Uterus (tissue), 4 donors: Measurements from ENCODE around the gene CYBC1. TPM values are rescaled to one million over a fixed set of nuclear protein-coding genes. Genes with fewer than 3 reads are reported as not detected.

Experiments
- DNase-seq, 2 donors: peaks; one replicate each; pipeline ENCODE4 v3.0.0-alpha.2; 2019 to 2020
- H3K27ac ChIP-seq, 2 donors: fragments of 200-600 bp; sonication (generic); 1 replicate in 1 of 2; 2 replicates in 1 of 2; pipeline ENCODE4 v1.5.1; 2016 to 2018
- H3K27me3 ChIP-seq, 2 donors: fragments of 200-600 bp; sonication (generic); one replicate each; pipeline ENCODE4 v1.5.1; 2018 to 2019; ENCODE audit warnings: control low read depth in 1 of 2
- H3K36me3 ChIP-seq, 2 donors: fragments of 200-600 bp; sonication (generic); one replicate each; pipeline ENCODE4 v1.5.1; 2019; ENCODE audit warnings: control low read depth in 1 of 2
- H3K4me1 ChIP-seq, 2 donors: fragments of 200-600 bp; sonication (generic); one replicate each; pipeline ENCODE4 v1.5.1; 2018 to 2019; ENCODE audit warnings: control low read depth in 1 of 2
- H3K4me3 ChIP-seq, 2 donors: fragments of 200-600 bp; sonication (generic); 1 replicate in 1 of 2; 2 replicates in 1 of 2; pipeline ENCODE4 v1.5.1; 2018 to 2019; ENCODE audit warnings: mild to moderate bottlenecking in 1 of 2
- H3K9me3 ChIP-seq, 2 donors: fragments of 200-600 bp; sonication (generic); one replicate each; pipeline ENCODE4 v1.5.1; 2019; ENCODE audit warnings: control low read depth in 1 of 2
- POLR2A ChIP-seq, 2 donors: fragments of 450-650 bp; IDR thresholded peaks; one replicate each; pipeline ENCODE4 v1.6.1; 2016; ENCODE audit warnings: antibody characterized with exemption in 2 of 2, mild to moderate bottlenecking in 1 of 2, moderate library complexity in 1 of 2
- intact Hi-C: fragments of 100-400 bp; cut with DNase I; formaldehyde crosslinking; loops from one replicate; pipeline ENCODE4 v1.15.1; 2023; ENCODE audit warnings: low total_unique reads
- total RNA-seq, 4 donors: library from RNA; depleted of rRNA in 3 of 4; stranded (reverse); fragments of >200 nt in 3 of 4; gene quantifications; one replicate each; pipeline versions ENCODE4 v1.1.0 to v1.2.4, GENCODE V29; 2014 to 2023
- TF ChIP-seq, protein P1 (sequence below), 4 experiments: fragments of 200-600 bp in 2 of 4; fragments of 450-650 bp in 2 of 4; sonication (generic) in 2 of 4; IDR thresholded peaks; one replicate each; pipeline ENCODE4 v1.5.1; 2016 to 2019; ENCODE audit warnings: antibody characterized with exemption in 4 of 4, mild to moderate bottlenecking in 2 of 4, moderate library complexity in 1 of 4
- donor health status: DM: yes; HTN: yes; CAD: no.

The CYBC1 gene
- total RNA-seq, 4 donors from 2014 or later, result 12.0 to 93.7 (median 32.5) TPM

- Histone ChIP-seq H3K27ac (no peak overlapping the region), H3K27me3 (no peaks in the 10 kb centered on the region), H3K4me1 (no peaks in the 10 kb centered on the region), H3K9me3 (no peaks in the 10 kb centered on the region), H3K4me3 (no peak overlapping the region), H3K36me3 (no peaks in the 10 kb centered on the region)
- TF ChIP-seq POLR2A (IDR thresholded peaks at IDR 0.05), result no peak
- intact Hi-C loops, result no loop called here
- DNase-seq, result no peak
Measured at GRCh38 chr17:82435601-82436583, 14.7 kb downstream of the CYBC1 start.

DNA sequence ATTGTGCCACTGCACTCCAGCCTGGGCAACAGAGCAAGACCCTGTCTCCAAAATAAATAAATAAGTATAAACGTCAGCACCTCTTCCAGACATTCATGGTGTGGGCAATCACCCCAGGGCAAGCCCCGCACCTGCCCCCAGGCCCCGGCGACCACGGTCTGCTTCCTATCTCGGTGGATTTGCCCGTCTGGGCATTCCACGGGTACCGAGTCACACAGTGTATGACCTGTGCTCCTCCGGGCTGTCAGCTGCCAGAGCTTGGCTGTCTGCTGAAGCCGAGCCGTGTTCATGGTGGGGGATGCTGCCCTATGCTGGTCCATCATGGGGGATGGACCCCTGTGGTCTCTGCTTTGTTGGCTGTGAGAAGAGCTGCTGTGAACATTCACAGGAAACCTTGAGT is 15.4 kb downstream of the CYBC1 start:
- Histone ChIP-seq H3K9me3 (no peaks in the 10 kb centered on the region), H3K4me3 (no peak overlapping the region), H3K27ac (no peak overlapping the region), H3K4me1 (no peaks in the 10 kb centered on the region), H3K27me3 (no peaks in the 10 kb centered on the region), H3K36me3 (no peaks in the 10 kb centered on the region)
- intact Hi-C loops, result no loop called here
- no peak for DNase-seq
- TF ChIP-seq, protein P1, sequence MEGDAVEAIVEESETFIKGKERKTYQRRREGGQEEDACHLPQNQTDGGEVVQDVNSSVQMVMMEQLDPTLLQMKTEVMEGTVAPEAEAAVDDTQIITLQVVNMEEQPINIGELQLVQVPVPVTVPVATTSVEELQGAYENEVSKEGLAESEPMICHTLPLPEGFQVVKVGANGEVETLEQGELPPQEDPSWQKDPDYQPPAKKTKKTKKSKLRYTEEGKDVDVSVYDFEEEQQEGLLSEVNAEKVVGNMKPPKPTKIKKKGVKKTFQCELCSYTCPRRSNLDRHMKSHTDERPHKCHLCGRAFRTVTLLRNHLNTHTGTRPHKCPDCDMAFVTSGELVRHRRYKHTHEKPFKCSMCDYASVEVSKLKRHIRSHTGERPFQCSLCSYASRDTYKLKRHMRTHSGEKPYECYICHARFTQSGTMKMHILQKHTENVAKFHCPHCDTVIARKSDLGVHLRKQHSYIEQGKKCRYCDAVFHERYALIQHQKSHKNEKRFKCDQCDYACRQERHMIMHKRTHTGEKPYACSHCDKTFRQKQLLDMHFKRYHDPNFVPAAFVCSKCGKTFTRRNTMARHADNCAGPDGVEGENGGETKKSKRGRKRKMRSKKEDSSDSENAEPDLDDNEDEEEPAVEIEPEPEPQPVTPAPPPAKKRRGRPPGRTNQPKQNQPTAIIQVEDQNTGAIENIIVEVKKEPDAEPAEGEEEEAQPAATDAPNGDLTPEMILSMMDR (IDR thresholded peaks at IDR 0.05), result no peak
- TF ChIP-seq POLR2A (IDR thresholded peaks at IDR 0.05), result no peak

GRCh38 chr17:82434216-82434565 is 16.4 kb downstream of the CYBC1 start:
- no peak for DNase-seq
- Histone ChIP-seq H3K27me3 (no peaks in the 10 kb centered on the region), H3K4me1 (no peaks in the 10 kb centered on the region), H3K36me3 (no peaks in the 10 kb centered on the region), H3K27ac (no peak overlapping the region), H3K4me3 (no peak overlapping the region), H3K9me3 (no peaks in the 10 kb centered on the region)
- no peak for TF ChIP-seq POLR2A (IDR thresholded peaks at IDR 0.05)
- TF ChIP-seq, protein P1 (IDR thresholded peaks at IDR 0.05), result no peak
- intact Hi-C loops, result no loop called here

DNA sequence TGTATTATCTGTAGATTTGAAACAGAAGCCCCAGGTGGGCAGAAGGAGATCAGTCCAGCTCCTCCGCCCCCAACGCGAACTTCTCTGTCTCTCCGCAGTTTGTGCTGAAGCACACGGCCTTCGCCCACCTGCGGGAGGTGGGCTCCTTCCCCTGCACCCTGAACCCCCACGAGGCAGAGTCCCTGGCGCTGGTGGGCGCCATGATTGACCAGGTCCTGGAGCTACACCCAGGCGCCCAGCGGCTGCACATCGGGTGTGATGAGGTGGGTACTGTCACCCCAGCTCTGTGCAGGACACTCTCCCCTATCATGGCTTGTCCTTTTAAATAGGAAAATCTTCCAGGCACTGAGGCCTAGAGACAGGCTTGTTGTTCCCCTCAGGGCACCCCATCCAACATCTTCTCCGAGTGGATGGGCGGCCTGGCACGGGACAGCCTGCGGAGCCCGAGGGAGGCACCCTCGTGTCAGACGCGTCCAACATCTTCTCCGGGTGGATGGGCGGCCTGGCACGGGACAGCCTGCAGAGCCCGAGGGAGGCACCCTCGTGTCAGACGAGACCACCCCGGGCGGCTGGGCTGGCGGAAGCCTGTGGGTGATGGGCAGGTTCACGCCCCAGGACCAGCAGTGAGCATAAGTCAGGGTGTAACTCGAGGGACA is 16.9 kb downstream of the CYBC1 start:
- H3K4me1 ChIP-seq, result no peaks in the 10 kb centered on the region
- H3K27ac ChIP-seq, result no peak overlapping the region
- no peak for DNase-seq
- intact Hi-C loops, result no loop called here
- no peak overlapping the region for H3K4me3 ChIP-seq
- no peaks in the 10 kb centered on the region for H3K27me3 ChIP-seq
- no peaks in the 10 kb centered on the region for H3K9me3 ChIP-seq
- no peaks in the 10 kb centered on the region for H3K36me3 ChIP-seq
- no peak for TF ChIP-seq POLR2A (IDR thresholded peaks at IDR 0.05)
- TF ChIP-seq, protein P1 (IDR thresholded peaks at IDR 0.05), result no peak

DNA sequence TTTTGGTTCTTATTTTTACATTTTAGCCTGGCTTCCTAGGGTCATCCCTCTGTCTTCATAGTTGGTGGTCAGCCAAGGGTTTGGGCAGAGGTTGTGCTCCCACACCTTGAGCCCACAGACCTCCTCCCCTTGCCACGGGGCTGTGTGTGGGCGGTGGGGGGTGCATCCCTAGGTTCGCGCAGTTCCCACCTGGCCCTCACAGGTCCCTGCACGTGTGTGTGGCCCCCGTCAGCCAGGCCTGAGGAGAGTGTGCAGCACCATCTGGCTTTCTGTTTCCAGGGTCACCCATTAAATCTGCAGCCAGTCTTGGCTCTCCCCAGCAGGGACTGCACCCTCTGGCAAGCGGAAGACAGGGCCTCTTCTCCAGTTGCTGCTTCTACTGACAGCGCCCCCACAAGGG is 18.5 kb downstream of the CYBC1 start:
- intact Hi-C loops, result no loop called here
- H3K4me3 ChIP-seq, result no peak overlapping the region
- H3K36me3 ChIP-seq, result no peaks in the 10 kb centered on the region
- no peaks in the 10 kb centered on the region for H3K27me3 ChIP-seq
- DNase-seq, result no peak
- H3K4me1 ChIP-seq, result no peaks in the 10 kb centered on the region
- no peak overlapping the region for H3K27ac ChIP-seq
- TF ChIP-seq, protein P1 (IDR thresholded peaks at IDR 0.05), result no peak
- no peak for TF ChIP-seq POLR2A (IDR thresholded peaks at IDR 0.05)
- no peaks in the 10 kb centered on the region for H3K9me3 ChIP-seq
